Activated CD4-positive, alpha-beta T cell treated with anti-CD3 and anti-CD28 coated beads, Interleukin-2, amount 50 U/mL, for 48 hours (primary cell): ENCODE measurements around the gene NBEAL2.

Source experiments
- DNase-seq, 2 experiments: peaks; one replicate each; pipeline ENCODE4 v3.0.0-alpha.2; 2020

The NBEAL2 gene

DNA sequence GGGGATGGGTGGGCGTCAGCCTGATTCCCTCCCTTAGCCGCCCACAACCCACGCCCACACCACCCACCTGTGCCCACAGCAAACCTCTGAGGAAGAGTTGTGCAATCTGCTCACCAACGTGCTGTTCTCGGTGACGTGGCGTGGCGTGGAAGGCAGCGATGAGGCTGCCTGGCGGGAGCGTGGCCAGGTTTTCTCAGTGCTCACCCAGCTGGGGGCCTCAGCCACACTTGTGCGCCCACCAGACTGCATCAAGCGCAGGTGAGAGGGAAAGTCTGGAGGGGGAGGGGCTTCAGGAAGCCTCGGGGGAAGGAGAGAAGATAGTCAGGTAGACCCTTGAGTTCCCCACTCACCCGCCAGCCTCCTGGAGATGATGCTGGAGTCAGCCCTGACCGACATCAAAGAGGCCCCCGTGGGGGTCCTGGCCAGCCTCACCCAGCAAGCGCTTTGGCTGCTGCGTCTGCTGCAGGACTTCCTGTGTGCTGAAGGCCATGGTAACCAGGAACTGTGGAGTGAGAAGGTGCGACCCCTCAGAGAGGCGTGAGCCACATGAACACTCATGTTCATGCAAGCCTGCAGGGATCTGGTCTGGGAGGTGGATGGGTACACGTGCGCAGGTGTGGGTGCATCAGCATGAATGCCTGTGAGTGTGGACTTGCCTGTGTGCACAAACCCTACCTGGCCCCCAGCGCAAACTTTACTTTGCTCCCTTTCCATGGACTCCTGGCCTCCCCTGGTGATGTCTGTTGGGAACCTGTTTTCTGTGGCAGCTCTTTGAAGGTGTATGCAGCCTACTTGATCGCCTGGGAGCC, 21.7 kb downstream of the NBEAL2 start:
- DNase-seq = no peak

- no peak for DNase-seq
These were observed 22.3 kb downstream of the NBEAL2 start for GRCh38 chr3:47001731-47002170.

DNA sequence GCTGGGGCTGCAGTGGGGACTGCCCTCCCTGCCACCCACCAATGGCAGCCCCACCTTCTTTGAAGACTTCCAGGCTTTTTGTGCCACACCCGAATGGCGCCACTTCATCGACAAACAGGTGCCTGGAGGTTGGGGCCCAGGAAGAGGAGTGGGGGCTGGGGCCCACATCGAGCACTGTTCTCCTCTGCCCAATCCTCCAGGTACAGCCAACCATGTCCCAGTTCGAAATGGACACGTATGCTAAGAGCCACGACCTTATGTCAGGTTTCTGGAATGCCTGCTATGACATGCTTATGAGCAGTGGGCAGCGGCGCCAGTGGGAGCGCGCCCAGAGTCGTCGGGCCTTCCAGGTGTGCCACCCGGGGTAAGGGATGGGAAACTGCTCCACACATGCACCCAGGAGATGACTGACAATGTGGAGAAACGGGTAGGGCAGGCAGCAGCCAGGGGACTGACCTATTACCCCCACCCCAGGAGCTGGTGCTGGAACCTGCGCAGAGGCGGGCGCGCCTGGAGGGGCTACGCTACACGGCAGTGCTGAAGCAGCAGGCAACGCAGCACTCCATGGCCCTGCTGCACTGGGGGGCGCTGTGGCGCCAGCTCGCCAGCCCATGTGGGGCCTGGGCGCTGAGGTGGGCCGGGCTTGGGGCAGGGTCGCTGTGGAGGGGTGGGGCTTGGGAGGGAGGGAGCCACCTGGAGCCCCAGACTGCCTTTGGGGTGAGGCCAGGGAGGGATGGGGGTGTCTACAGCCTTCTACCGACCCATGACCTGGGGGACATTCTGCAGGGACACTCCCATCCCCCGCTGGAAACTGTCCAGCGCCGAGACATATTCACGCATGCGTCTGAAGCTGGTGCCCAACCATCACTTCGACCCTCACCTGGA, 22.9 kb downstream of the NBEAL2 start:
- DNase-seq = no peak

GRCh38 chr3:47003056-47003410, 23.6 kb downstream of the NBEAL2 start:
- DNase-seq = no peak

DNA sequence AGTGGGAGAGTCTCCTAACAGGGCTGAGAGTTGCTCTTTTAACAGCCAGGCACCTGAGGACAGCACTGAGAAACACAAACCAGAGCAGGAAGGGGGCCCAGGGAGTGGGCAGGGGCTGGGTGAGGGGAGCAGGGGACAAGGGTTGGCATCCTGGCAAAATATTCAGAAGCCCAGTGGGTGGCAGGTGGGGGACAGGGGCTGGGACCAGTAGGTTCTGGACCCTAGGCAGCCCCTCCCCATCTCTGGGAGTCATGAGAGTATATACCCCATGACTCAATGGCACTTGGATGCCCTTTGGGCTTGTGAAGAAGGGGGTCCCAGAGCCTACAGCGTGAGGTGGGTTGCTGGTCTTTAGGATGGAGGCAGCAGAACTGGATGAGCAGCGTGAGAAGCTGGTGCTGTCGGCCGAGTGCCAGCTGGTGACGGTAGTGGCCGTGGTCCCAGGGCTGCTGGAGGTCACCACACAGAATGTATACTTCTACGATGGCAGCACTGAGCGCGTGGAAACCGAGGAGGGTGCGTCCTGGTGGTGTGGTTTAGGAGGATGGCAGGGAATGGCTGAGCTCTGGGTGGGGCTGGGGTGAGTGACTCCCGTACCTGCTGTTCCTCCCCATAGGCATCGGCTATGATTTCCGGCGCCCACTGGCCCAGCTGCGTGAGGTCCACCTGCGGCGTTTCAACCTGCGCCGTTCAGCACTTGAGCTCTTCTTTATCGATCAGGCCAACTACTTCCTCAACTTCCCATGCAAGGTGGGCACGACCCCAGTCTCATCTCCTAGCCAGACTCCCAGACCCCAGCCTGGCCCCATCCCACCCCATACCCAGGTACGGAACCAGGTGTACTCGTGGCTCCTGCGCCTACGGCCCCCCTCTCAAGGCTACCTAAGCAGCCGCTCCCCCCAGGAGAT, 24.2 kb downstream of the NBEAL2 start:
- no peak for DNase-seq

DNA sequence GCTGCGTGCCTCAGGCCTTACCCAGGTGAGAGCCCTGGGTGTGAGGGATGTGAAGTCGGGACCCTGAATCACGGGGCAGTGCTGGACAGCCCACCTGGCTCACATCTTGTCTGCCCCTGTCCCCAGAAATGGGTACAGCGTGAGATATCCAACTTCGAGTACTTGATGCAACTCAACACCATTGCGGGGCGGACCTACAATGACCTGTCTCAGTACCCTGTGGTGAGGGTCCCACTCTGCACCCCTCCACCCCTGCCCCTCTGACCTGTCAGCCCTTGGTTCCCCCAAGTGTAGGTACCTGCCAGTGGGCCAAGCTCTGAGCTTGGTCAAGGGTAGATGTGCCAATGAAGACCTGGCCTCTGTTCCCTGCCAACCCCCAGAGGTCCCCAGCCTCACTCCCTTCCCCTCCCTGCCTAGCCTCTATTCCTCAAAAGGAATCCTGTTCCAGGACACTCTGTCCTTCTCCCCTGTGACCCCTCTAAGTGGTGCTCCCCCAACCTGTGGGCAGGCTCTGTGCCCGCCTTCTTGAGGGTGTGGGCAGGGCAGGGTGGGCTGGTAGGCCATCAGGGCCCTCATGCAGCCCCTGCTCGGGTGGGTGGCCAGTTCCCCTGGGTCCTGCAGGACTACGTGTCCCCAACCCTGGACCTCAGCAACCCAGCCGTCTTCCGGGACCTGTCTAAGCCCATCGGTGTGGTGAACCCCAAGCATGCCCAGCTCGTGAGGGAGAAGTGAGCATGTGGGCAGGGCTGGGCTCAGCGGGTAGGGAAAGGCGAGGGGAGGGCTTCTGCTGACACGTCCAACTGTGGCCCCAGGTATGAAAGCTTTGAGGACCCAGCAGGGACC, 25.1 kb downstream of the NBEAL2 start:
- DNase-seq = no peak

GRCh38 chr3:47005212-47006144, 26.0 kb downstream of the NBEAL2 start:
- DNase-seq = no peak

- DNase-seq = no peak
These were observed 26.7 kb downstream of the NBEAL2 start for GRCh38 chr3:47006145-47006651.

DNA sequence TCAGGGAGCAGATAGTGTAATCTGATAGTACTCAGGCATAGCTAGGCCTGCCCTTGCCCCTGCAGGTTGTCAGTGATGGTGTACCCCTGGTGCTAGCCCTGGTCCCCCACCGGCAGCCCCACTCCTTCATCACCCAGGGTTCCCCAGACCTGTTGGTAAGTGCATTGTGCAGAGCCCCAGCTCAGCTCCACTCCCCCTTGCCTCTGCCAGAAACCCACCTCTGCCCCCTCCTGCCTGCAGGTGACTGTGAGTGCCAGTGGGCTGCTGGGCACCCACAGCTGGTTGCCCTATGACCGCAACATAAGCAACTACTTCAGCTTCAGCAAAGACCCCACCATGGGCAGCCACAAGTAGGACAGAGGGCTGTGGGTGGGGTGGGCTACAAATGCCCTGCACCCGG, 27.5 kb downstream of the NBEAL2 start:
- no peak for DNase-seq

GRCh38 chr3:47007482-47008233, 28.2 kb downstream of the NBEAL2 start:
- no peak for DNase-seq

DNA sequence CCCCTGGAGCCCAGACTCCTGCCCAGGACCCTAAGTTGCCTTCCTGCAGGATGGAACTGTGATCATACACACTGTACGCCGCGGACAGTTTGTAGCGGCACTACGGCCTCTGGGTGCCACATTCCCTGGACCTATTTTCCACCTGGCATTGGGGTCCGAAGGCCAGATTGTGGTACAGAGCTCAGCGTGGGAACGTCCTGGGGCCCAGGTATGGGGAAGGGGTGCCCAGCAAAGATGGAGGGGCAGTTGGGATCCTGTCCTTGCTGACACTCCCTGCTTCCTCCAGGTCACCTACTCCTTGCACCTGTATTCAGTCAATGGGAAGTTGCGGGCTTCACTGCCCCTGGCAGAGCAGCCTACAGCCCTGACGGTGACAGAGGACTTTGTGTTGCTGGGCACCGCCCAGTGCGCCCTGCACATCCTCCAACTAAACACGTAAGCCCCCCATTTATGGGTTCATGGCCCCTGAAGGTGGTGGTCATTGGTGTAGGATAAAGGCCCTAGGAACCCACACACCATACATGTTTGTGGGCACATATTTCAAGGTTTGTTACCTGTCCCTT, 28.8 kb downstream of the NBEAL2 start:
- no peak for DNase-seq

GRCh38 chr3:47008851-47009224, 29.4 kb downstream of the NBEAL2 start:
- no peak for DNase-seq

DNA sequence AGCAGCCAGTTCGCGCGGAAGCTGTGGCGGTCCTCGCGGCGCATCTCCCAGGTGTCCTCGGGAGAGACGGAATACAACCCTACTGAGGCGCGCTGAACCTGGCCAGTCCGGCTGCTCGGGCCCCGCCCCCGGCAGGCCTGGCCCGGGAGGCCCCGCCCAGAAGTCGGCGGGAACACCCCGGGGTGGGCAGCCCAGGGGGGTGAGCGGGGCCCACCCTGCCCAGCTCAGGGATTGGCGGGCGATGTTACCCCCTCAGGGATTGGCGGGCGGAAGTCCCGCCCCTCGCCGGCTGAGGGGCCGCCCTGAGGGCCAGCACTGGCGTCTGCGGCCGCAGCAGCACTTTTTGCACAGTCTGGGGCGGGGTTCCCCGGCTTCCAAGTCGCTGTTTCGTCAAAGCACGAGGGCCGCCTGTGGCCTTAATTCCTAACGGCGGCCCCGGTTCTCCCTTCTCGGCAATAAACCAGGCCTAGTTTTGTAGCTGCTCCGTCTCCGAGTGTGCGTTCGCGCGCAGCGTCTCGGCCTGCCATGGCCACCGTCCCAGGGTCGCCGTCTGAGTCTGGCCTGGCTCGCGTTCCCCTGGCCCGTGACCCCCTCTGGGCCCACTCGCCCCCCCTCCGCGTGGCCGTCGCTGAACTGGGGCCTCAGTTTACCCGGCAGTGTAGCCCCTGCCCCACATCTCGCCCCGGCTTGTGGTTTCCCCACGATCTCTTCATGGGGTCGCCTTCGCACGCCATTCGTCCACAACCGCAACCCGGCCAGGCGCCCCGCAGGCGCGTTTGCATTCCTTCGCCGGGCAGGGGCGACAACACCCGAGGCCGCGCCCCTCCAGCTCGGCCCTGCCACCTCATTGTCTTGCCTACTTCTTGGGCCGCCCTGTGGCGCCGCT, 30.0 kb downstream of the NBEAL2 start:
- peak; percentile 54 to 66 for DNase-seq

- DNase-seq = no peak
These were observed 30.7 kb downstream of the NBEAL2 start for GRCh38 chr3:47010111-47010712.

DNA sequence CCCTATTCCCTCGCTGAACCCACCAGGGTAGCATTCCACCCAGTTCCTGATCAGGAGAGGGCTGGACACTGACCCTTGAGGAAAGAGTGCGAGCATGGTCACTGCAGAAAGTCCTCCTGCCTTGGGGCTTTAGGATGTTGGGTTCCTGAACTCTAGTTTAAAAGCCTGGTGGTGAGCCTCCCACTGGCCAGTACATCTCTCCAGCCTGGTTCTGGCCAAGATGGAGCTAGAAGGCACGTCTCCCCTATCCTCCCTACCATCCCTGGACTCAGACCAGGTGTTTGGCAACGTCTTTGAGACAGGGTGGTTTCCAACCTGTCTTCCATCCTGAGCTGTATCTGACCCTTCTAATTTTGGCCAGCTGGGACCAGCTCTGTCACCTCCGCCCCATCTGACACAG, 31.4 kb downstream of the NBEAL2 start:
- no peak for DNase-seq

- DNase-seq = no peak
These were observed 31.9 kb downstream of the NBEAL2 start for GRCh38 chr3:47011371-47011770.

GRCh38 chr3:47012342-47013230, 33.1 kb downstream of the NBEAL2 start:
- DNase-seq = no peak
